Suppressor macrophage treated with lipopolysaccharide for 1 hour (primary cell): Measurements from ENCODE around the gene HSD17B3.
"Not testable (repeated sequence)": the region's sequence is repeated elsewhere in the genome, so short reads cannot be mapped to it uniquely, and the experiment has no call there.

Experiments used
- DNase-seq, 3 donors: peaks; one replicate each; pipeline ENCODE4 v3.0.0-alpha.2; 2020 to 2022

Gene HSD17B3

DNA sequence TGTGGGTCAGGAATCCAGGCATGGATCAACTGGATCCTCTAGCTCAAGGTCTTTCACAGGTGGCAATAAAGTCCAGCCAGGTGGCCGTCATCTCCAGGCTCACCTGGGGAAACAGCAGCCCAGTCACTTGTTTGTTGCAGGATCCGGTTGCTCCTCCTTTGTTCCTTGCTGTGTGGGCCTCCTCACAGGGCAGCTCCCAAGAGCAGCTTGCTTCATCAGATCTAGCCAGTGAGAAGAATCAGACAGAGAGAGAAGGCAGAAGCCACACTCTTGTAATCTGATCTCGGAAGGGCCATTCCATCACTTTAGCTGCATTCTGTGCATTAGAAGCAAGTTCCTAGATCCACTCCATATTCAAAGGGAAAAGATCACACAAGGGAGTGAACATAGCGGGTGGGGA lies 3.2 kb upstream of the HSD17B3 start:
- DNase-seq: no peak

DNA sequence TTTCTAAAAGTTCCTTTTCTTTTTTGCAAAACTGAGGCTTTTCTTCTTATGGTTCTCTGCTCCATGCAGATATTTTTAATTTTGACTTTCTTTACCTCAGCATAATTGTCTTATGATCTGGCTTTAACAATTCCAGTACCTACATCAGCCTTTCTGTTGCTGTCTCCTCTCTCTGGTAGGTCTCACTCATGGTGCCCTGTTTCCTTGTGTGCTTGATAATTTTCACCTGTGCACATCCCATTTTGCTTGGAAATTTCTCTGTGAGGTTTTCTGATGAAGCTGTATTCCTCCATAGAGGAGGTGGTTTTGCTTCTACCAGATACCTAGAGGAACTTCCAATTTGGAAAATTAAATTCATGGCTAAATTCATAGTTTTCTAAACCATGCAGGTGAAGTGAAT lies 2.3 kb upstream of the HSD17B3 start:
- DNase-seq: no peak

DNA sequence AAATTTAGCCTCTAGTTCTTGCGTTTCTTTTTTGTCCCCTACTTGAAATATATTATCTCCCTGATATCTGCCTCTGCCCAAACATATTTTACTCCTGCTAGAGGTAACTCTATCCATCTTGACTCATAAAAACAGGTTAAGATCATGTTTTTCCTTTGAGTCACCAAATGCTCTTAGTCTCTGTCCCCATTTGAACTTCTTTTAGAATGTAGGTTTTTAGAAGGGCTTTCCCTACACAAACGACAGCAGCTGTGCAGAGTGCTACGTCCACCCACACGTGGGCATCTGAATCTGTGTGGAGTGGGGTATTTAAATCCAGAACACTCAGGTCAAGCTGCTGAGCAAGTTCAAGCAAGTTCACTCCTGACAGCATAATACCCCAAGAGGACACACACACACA lies 2.2 kb downstream of the HSD17B3 start:
- DNase-seq: no peak

DNA sequence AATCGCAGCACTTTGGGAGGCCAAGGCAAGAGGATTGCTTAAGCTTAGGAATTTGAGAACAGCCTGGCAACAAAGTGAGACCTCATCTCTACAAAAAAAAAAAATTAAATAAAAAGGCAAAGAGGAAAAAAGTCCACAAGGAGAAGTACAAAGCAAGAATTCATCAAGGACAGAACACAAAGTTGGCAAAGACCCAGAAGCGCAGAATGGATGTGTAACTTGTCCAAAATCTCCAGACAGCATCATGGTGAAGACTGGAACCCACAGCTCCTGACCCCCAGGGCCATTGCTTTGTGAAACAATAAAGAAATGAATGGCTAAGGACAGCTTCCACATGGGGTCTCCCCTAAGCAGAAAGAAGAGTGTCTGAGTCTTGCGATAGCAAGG lies 7.8 kb downstream of the HSD17B3 start:
- no peak for DNase-seq

DNA sequence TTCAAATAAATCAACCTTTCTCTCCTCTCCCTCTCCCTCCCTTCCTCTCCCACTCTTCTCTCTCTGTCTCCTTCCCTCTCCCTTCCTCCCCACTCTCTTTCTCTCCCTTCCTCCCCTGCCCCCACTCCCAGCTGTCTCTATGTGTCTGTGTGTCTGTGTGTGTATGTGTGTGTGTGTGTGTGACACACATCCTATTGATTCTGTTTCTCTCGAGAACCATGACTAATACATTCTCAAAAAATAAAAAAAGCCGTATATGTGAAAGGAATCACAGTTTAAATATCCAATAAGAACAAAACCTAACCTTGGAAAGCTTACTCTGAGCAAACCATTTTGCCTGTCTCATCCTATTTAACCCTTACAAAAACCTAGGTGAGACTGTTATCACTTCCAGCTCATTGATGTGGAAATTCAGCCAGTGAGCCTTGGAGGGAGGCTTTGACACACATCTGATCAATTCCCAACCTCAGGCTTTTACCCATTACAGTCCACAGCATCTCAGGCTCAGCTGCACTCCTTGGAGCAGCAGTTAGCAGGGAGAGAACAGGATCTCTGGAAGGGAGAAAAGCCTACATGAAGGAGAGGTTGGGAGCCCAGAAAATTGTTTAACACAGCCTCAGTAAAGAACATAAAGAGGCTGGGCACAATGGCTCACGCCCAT lies 8.3 kb downstream of the HSD17B3 start:
- no peak for DNase-seq

DNA sequence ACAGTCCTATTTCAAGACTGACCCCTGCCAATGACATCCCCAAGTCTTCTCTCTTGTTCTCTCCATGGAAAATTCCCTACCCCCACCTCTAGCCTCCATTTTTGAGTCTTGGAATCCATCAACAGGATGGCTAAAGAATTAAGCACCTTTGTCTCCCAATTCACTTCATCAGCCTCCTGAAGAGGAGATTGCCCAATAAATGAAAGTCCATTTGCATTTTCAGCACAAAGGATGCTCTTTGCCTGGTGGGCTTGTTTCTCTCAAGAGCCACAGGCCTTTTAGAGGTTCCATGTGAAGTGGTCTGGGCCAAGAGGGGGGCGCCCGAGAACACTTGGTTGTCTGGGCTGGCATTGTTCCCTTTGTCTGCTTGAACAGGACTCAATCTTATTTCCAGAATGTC lies 12.6 kb downstream of the HSD17B3 start:
- no peak for DNase-seq

DNA sequence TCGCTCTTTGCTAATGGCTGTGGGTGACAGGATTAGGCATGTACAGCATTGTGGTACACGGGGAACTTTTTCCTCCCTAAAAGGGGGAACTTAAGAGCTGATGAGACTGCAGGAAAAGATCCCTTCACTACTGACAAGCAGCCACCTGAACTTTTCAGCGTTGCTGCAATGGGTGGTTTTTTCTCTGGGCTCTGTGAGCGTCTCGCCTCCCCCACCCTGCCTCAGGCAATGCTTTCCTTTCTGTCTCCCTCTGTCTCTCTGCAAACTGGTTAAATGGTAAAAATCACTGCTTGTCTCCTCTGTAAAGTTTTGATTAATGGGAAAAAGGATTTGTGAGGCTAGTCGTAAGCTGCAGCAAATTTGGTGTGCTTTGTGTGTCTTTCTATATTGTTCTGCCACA lies 20.3 kb downstream of the HSD17B3 start:
- no peak for DNase-seq

DNA sequence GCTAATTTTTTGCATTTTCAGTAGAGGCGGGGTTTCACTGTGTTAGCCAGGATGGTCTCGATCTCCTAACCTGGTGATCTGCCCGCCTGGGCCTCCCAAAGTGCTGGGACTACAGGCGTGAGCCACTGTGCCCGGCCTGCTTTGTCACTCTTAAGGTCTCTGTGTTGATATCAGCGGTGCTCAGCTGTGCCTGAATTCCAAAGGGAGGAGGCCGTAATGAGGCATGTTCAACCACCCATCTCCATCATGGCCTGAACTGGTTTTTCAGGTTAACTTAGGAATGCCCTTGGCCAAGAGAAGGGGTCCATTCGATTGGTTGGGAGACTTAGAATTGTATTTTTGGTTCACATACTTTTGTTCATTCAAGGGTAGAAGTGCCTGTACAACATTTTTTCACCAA lies 22.0 kb downstream of the HSD17B3 start:
- no peak for DNase-seq

DNA sequence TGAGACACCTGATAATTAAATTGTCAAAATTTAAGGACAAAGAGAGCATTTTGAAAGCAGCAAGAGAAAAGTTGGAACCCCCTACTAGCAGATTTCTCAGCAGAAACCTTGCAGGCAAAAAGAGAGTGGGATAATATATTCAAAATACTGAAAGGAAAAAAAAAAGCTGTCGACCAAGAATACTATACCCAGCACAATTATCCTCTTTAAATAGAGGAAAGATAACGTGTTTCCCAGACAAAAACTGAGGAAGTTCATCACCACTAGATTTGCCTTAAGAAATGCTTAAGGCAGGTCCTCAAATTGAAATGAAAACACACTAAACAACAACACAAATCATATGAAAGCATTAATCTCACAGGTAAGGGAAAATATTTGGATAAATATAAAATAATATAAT lies 27.0 kb downstream of the HSD17B3 start:
- no peak for DNase-seq

DNA sequence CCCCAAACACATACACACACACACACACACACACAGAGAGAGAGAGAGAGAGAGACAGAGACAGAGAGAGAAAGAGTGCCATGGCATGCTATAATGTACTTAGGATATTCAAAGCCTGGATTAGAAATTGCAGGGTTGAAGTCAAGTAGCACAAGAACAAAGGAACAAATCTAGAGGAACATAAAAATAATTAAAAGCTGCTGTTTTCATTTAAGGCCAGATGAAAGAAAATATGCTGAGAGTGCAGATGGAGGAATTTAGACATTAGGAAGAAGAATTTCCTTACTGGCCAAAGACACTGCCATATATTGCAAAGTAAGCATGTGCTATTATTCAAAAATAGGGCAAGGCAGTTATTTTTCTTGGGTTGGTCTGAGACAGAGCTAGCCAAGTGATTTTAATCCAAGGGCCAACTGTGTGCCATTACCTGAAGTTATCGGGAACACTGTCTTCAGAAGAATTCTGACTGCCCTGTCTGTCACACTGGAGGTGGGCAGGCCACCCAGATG lies 31.7 kb downstream of the HSD17B3 start:
- no peak for DNase-seq

DNA sequence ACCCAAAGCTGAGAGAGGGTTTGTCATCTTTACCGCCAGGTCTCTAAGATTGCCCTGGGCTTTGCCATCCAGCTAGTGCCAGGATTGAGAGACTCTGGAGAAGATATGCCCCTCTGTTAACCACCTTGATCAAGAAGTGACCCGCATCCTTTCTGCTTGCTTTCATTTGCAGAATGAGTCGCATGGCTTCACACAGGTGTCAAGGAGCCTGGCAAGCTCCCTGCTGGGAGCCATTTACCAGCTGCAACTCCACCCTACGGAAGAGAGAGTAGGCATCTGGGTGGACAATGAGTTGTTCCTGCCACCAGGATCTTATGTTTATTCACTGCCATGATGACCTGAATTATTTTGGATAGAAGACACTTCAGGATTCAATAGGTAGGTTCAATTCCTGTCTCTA lies 43.0 kb downstream of the HSD17B3 start:
- no peak for DNase-seq

DNA sequence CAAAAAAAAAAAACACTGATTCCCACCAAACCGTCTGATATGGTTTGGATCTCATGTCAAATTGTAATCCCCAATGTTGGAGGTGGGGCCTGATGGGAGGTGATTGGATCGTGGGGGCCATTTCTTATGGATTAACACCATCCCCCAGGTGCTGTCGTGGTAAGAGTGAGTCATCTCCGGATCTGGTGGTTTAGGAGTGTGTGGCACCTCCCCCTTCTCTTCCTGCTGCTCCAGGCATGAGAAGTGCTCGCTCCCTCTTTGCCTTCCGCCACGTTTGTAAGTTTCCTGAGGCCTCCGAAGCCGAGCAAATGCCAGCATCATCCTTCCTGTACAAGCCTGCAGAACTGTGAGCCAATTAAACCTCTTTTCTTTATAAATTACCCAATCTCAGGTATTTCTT lies 45.2 kb downstream of the HSD17B3 start:
- DNase-seq: no peak

DNA sequence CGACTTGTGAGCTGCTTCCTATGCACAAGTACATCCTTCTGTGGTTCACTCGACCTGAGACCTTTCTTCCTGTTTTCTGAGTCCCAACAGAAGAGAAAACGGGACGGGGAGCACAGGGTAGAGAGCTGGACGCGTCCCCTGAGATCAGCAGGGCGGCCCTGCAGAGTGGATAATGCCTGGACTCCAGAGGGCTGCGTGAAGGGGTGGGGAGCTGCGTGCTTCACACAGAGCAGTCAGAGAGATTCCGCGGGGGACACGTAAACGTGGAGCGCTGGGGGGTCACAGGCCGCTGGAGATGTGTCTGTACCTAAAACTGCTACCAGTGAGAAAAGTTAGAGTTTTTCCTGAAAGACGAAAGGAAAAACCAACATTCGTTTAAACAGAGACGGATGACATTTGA lies 46.3 kb downstream of the HSD17B3 start:
- DNase-seq: no peak

DNA sequence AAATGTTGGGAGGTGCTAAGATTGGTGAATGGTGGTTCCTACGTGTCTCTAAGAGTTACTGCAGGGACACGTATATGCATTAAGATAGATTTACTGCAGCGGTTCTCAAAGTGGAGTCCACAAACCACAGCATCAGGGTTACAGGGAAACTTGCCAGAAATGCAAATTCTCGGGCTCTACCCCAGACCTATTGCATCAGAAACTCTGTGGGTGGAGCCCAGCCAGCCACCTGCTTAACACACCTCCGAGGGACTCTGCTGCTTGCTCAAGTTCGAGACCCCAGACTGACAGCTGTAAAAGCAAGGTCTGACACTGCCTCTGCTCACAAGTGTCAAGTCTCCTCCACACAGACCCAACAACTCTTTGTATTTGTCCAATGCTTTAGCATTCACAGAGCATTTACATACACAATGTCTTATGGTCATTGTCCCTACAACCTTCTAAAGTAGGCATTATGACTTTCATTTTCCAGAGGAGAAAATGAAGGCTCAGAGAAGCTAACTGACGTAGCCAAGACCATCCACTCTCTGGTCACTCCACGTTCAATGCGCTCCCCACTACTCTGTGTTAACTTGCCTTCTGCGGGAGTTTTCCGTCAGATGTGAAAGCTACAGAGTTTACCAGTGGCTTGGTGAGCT lies 48.8 kb downstream of the HSD17B3 start:
- no peak for DNase-seq

DNA sequence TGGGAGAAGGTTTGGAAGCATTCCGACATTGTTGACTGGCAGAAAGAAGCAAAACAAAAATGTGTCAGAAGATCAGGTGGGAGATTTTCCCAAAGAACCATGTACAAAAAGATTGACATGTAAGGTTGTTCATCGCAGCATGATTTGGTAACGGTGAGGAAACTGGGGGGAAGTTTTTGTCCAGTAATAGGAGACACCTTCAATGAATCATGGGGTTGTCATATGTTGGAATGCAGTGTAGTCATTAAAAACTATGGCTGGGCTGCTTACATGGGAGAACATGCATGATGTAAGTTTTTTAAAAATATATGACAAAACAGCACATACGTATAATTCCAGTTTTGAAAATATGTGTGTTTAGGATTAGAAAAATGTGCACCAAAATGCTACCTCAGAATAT lies 50.5 kb downstream of the HSD17B3 start:
- no peak for DNase-seq

DNA sequence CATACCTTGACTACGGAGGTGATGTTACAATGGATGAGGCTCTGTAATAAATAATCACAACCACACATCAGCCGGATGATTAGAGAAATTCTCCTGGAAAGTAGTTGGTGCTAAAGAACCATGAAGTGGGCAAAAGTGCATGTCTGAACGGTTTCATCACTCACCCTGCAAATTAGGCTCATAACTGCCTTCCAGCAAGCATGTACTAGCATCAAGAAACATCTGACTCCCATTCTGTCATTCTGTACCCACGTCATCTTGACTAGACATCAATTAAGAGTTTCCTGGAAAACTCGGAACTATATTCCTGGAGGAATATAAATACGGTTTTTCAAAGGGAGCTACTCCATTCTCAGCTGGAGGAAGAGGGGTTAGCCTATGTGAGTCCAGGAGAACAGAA lies 52.2 kb downstream of the HSD17B3 start:
- no peak for DNase-seq

DNA sequence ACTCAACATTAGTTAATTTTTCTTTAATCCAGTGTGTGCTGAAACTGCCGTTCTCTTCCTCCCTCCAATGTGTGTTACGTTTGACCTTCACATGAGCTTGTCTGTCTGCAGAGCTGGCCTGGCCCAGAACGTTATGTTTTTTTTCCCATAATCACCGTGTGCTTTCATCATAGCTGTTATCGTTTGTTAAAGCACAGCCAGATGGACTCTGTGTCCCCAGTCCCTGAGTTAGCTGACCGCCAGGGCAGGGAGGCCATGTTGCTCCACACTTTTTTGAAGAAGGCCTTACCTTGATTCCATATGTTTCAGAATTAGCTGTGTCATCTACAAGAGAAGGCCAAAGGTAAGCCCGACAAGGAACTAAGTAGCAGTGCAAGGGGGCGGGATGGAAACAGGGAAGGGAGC lies 55.7 kb downstream of the HSD17B3 start:
- DNase-seq: no peak

DNA sequence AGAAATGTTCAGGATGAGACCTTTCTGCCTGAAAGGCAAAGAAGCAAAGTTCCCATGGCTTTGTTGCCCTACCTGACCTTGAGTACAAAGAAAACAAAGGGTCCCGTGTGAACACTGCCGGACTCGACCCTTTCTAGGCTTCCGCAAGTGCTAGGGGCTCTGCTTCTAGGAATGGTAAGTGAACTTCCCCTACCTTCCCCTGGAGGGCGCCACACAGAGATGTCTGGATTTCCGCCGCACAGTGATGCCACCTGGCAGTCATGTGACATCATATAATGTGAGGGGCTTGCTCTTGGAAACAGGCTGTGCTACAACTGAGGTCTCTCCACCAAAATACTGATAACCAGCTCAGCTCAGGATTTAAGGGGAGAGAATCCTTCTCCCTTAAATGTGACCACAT lies 56.6 kb downstream of the HSD17B3 start:
- DNase-seq: no peak

DNA sequence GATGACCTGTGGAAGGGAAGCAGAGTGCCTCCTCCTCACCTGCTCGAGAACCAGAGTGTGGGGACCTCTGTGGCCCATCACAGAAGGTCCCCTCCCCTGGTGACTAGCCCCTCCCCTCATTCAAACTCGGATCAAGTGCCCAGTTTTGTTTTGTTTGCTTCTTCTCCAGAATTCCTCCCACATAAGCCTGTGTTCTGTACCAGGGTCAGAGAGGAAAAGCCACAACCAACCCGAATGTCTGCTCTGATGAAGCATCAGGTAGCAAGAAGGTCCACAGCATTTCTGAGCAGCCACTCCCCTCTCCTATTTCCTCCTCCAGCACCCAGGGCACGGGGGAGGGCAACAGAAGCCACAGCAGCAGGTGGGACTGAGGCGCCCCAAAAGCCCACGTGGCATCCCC lies 58.2 kb downstream of the HSD17B3 start:
- DNase-seq: no peak

DNA sequence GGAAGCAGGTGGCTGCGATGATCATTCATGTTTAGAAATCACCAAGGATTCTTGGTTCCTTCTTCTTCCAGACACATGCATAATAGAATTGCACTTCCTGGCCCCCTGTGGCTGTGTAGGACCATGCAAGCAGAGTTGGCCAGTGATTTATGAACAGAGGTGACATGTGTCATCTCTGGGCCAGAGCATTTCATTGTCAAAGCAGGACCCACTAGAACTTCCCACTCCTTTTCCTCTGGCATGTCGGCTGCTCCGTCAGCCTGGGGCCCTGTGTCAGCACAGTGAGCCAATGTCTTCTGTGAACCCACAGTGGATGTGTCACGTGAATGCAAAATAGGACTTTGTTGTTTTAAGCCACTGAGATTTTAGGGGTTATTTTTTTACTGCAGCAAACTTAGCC lies 59.2 kb downstream of the HSD17B3 start:
- DNase-seq: no peak

DNA sequence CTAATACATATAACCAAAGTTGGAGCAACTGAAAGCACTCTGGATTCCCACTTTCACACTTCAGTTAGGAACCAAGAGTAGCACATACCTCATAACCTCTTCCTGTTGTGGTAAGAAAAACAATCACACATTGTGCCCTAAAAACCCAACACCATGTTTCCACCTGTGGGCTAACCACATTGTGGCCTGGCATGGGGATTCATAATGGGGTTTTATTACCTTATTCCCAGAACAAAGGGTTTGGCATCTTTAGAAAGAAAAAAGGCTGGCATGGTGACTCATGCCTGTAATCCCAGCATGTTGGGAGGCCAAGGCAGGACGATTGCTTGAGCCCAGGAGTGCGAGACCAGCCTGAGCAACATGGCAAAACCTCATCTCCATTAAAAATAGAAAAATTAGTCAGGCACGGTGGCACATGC lies 60.6 kb downstream of the HSD17B3 start:
- DNase-seq: no peak

DNA sequence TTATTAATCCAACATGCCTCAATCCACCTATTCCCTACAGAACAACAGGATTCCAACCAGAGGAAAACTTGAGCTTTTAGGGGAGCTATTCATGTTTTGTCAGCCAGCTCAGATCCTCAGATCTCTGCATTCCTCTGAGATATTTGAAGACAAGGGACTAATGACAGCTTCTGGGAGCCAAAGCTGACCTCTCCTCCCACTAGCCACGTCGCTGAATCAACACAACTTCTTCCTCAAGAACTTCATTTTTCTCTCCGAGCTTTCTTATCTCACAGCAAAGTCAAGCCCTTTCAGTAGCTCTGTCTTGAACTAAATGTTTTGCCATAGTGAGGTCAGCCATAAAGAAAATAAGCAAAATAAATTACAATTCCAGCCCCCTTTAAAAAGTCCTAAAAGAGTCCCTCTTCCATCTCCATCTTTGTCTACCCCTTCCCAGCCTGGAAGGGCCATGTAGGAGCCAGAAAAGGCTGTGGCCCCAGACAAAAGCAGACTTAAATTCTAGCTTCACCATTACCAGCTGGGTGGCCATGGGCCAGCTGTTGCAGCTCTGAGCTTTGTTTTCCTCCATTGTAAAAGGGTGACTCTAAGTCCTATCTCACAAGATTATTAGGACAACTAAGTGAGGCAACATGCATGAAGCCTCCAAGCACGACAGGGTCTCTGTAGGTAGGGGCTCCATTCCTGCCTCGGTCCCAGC lies 65.0 kb downstream of the HSD17B3 start:
- no peak for DNase-seq

DNA sequence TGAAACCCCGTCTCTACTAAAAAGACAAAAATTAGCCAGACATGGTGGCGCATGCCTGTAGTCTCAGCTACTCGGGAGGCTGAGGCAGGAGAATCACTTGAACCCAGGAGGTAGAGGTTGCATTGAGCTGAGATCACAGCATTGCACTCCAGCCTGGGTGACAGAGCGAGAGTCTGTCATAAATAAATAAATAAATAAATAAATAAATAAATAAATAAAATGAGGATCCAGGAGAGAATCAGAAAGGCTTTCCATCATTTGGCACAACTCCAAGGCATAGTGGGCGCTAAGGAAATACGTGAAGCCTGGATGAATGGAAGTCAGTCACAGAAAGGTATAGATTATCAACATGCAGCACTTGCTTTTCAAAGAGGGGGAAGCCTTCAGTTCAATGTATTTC lies 65.6 kb downstream of the HSD17B3 start:
- DNase-seq: not testable (repeated sequence)

DNA sequence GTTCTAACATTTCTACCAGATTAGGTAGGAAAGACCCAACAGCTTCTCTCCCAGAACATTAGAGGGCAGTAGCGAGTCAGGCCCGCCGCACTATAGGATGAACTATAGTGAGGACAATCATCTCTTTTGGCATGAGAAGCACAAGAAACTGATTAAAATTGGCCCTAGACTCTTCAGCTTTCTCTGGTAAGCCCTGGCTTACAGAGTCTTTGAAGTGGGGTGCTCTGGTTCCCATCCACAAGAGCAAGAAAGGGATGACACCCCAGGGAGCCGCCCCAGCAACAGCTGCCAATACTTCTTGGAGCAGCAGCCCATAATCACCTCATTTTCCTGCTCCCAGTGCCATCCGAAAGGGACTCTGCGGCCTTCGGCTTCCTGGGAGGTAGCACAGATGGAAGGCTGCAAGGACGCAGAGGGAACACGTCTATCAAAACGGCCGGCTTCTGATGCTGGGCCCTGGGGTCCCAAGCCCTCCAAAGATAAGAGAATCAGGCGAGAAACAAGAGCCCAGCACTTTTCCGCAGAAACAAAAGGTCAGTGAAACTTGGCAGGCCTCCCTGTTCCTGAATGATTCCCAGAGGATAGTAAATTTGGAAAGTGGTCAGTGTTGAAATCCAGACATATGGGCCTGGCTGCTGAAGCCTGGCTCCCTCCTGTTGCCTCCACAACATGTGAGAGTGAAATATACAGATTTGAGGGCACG lies 69.3 kb downstream of the HSD17B3 start:
- DNase-seq: peak; percentile 41 to 56 (median 56)
